Measurements from ENCODE around the gene ENOX1. TPM values are rescaled to one million over a fixed set of nuclear protein-coding genes. Genes with fewer than 3 reads are reported as not detected.

Gene ENOX1
- total RNA-seq, 2 experiments from 2014 or later = 0.07 to 0.19 TPM

- ChIA-PET POLR2A (no interaction called here), CTCF (no interaction called here)
- no peak overlapping the region for H3K27ac Mint-ChIP-seq
- no peaks in the 10 kb centered on the region for H3K9me3 Mint-ChIP-seq
- H3K27me3 Mint-ChIP-seq = peaks cover 16% of the 10 kb centered on the region
- H3K4me1 Mint-ChIP-seq = no peaks in the 10 kb centered on the region
- H3K4me3 Mint-ChIP-seq = no peak overlapping the region
- H3K36me3 Mint-ChIP-seq (ENCODE audit: low read depth) = no peaks in the 10 kb centered on the region
- no peak for DNase-seq
These were observed 389.7 kb downstream of the ENOX1 start for GRCh38 chr13:43397111-43397510.

GRCh38 chr13:43391036-43391435, 395.7 kb downstream of the ENOX1 start:
- Mint-ChIP-seq H3K4me3 (no peak overlapping the region), H3K9me3 (no peaks in the 10 kb centered on the region), H3K4me1 (no peaks in the 10 kb centered on the region), H3K27me3 (peaks cover 2% of the 10 kb centered on the region), H3K36me3 (ENCODE audit: low read depth) (no peaks in the 10 kb centered on the region), H3K27ac (no peak overlapping the region)
- DNase-seq = no peak
- POLR2A ChIA-PET = no interaction called here
- CTCF ChIA-PET = interaction anchor here (0.6 kb wide), 1 partner anchor 21 kb away, joined by 3 read pairs; no protein-coding TSS in a partner anchor

- ChIA-PET POLR2A (no interaction called here), CTCF (interaction anchor here (0.6 kb wide), 1 partner anchor 21 kb away, joined by 3 read pairs; no protein-coding TSS in a partner anchor)
- H3K4me1 Mint-ChIP-seq = no peaks in the 10 kb centered on the region
- no peak for DNase-seq
- no peak overlapping the region for H3K4me3 Mint-ChIP-seq
- H3K9me3 Mint-ChIP-seq = no peaks in the 10 kb centered on the region
- H3K27ac Mint-ChIP-seq = no peak overlapping the region
- H3K36me3 Mint-ChIP-seq (ENCODE audit: low read depth) = no peaks in the 10 kb centered on the region
- H3K27me3 Mint-ChIP-seq = peaks cover 2% of the 10 kb centered on the region
These were observed 396.2 kb downstream of the ENOX1 start for GRCh38 chr13:43390619-43391018.

- no peaks in the 10 kb centered on the region for H3K4me1 Mint-ChIP-seq
- H3K36me3 Mint-ChIP-seq (ENCODE audit: low read depth) = no peaks in the 10 kb centered on the region
- CTCF ChIA-PET = no interaction called here
- H3K9me3 Mint-ChIP-seq = no peaks in the 10 kb centered on the region
- POLR2A ChIA-PET = no interaction called here
- DNase-seq = no peak
- H3K27me3 Mint-ChIP-seq = peaks cover 2% of the 10 kb centered on the region
- no peak overlapping the region for H3K27ac Mint-ChIP-seq
- no peak overlapping the region for H3K4me3 Mint-ChIP-seq
These were observed 396.8 kb downstream of the ENOX1 start for GRCh38 chr13:43389983-43390382.

- Mint-ChIP-seq H3K9me3 (no peaks in the 10 kb centered on the region), H3K27me3 (peaks cover 2% of the 10 kb centered on the region), H3K4me3 (no peak overlapping the region), H3K4me1 (no peaks in the 10 kb centered on the region), H3K27ac (no peak overlapping the region), H3K36me3 (ENCODE audit: low read depth) (no peaks in the 10 kb centered on the region)
- no peak for DNase-seq
- ChIA-PET POLR2A (no interaction called here), CTCF (no interaction called here)
These were observed 397.2 kb downstream of the ENOX1 start for GRCh38 chr13:43389573-43389972.

- Mint-ChIP-seq H3K9me3 (no peaks in the 10 kb centered on the region), H3K27ac (no peak overlapping the region), H3K4me1 (no peaks in the 10 kb centered on the region), H3K4me3 (no peak overlapping the region), H3K36me3 (ENCODE audit: low read depth) (no peaks in the 10 kb centered on the region), H3K27me3 (peaks cover 7% of the 10 kb centered on the region)
- POLR2A ChIA-PET = no interaction called here
- no peak for DNase-seq
- CTCF ChIA-PET = no interaction called here
These were observed 398.3 kb downstream of the ENOX1 start for GRCh38 chr13:43388282-43389034.

GRCh38 chr13:43387880-43388279, 398.9 kb downstream of the ENOX1 start:
- CTCF ChIA-PET = no interaction called here
- no peaks in the 10 kb centered on the region for H3K36me3 Mint-ChIP-seq (ENCODE audit: low read depth)
- no peak for DNase-seq
- H3K27me3 Mint-ChIP-seq = peaks cover 7% of the 10 kb centered on the region
- no peaks in the 10 kb centered on the region for H3K4me1 Mint-ChIP-seq
- POLR2A ChIA-PET = no interaction called here
- H3K27ac Mint-ChIP-seq = no peak overlapping the region
- no peaks in the 10 kb centered on the region for H3K9me3 Mint-ChIP-seq
- H3K4me3 Mint-ChIP-seq = no peak overlapping the region

GRCh38 chr13:43383498-43384165, 403.1 kb downstream of the ENOX1 start:
- POLR2A ChIA-PET = no interaction called here
- Mint-ChIP-seq H3K9me3 (peaks cover 8% of the 10 kb centered on the region), H3K27ac (no peak overlapping the region), H3K27me3 (peaks cover 22% of the 10 kb centered on the region), H3K4me3 (no peak overlapping the region), H3K36me3 (ENCODE audit: low read depth) (no peaks in the 10 kb centered on the region), H3K4me1 (no peaks in the 10 kb centered on the region)
- CTCF ChIA-PET = no interaction called here
- no peak for DNase-seq

- ChIA-PET CTCF (no interaction called here), POLR2A (no interaction called here)
- DNase-seq = no peak
- H3K4me1 Mint-ChIP-seq = no peaks in the 10 kb centered on the region
- no peaks in the 10 kb centered on the region for H3K36me3 Mint-ChIP-seq (ENCODE audit: low read depth)
- peaks cover 28% of the 10 kb centered on the region for H3K27me3 Mint-ChIP-seq
- H3K27ac Mint-ChIP-seq = no peak overlapping the region
- peaks cover 8% of the 10 kb centered on the region for H3K9me3 Mint-ChIP-seq
- no peak overlapping the region for H3K4me3 Mint-ChIP-seq
These were observed 407.0 kb downstream of the ENOX1 start for GRCh38 chr13:43379738-43380137.

- POLR2A ChIA-PET = no interaction called here
- Mint-ChIP-seq H3K4me3 (no peak overlapping the region), H3K9me3 (peaks cover 8% of the 10 kb centered on the region), H3K27ac (no peak overlapping the region), H3K36me3 (ENCODE audit: low read depth) (no peaks in the 10 kb centered on the region), H3K4me1 (no peaks in the 10 kb centered on the region), H3K27me3 (peaks cover 24% of the 10 kb centered on the region)
- CTCF ChIA-PET = no interaction called here
- DNase-seq = no peak
These were observed 408.8 kb downstream of the ENOX1 start for GRCh38 chr13:43377973-43378372.

GRCh38 chr13:43377149-43377548, 409.6 kb downstream of the ENOX1 start:
- Mint-ChIP-seq H3K27ac (no peak overlapping the region), H3K9me3 (peaks cover 8% of the 10 kb centered on the region), H3K36me3 (ENCODE audit: low read depth) (no peaks in the 10 kb centered on the region), H3K4me1 (peaks cover 7% of the 10 kb centered on the region), H3K4me3 (no peak overlapping the region), H3K27me3 (peaks cover 22% of the 10 kb centered on the region)
- ChIA-PET CTCF (no interaction called here), POLR2A (no interaction called here)
- no peak for DNase-seq

- H3K27ac Mint-ChIP-seq = no peak overlapping the region
- CTCF ChIA-PET = no interaction called here
- peaks cover 8% of the 10 kb centered on the region for H3K9me3 Mint-ChIP-seq
- no peaks in the 10 kb centered on the region for H3K36me3 Mint-ChIP-seq (ENCODE audit: low read depth)
- no peak overlapping the region for H3K4me3 Mint-ChIP-seq
- no peak for DNase-seq
- H3K4me1 Mint-ChIP-seq = peaks cover 8% of the 10 kb centered on the region
- POLR2A ChIA-PET = no interaction called here
- H3K27me3 Mint-ChIP-seq = peaks cover 22% of the 10 kb centered on the region
These were observed 410.2 kb downstream of the ENOX1 start for GRCh38 chr13:43376596-43376995.

GRCh38 chr13:43375797-43376465, 410.8 kb downstream of the ENOX1 start:
- Mint-ChIP-seq H3K9me3 (peaks cover 8% of the 10 kb centered on the region), H3K4me3 (no peak overlapping the region), H3K27ac (no peak overlapping the region), H3K4me1 (peaks cover 8% of the 10 kb centered on the region), H3K27me3 (peaks cover 22% of the 10 kb centered on the region), H3K36me3 (ENCODE audit: low read depth) (no peaks in the 10 kb centered on the region)
- DNase-seq = no peak
- ChIA-PET CTCF (no interaction called here), POLR2A (no interaction called here)
